Neural cell (in vitro differentiated cells): ENCODE measurements around the gene OR6V1. TPM values are rescaled to one million over a fixed set of nuclear protein-coding genes. Genes with fewer than 3 reads are reported as not detected.
A peak's percentile ranks its signal among the peaks of the same experiment; 100 is the strongest.

Source experiments
- H2AFZ ChIP-seq: fragments of 200-600, 300-800 bp; sonication (generic), shearing (Covaris generic); 2 replicates; pipeline ENCODE4 v1.6.0; 2014; ENCODE audit warnings: low read depth, mild to moderate bottlenecking, antibody characterized with exemption, low read length, moderate library complexity
- H3F3A ChIP-seq: fragments of 200-600 bp; shearing (Covaris generic); 2 replicates; pipeline ENCODE4 v1.6.1; 2016; ENCODE audit warnings: mild to moderate bottlenecking, moderate library complexity, mixed read lengths, antibody characterized with exemption, low read length; ENCODE audit not compliant: insufficient read depth, poor library complexity, severe bottlenecking
- H3K27ac ChIP-seq: fragments of 200-600, 300-800 bp; sonication (generic), shearing (Covaris generic); 2 replicates; pipeline ENCODE4 v1.5.1; 2014; ENCODE audit warnings: mild to moderate bottlenecking, low read length, moderate library complexity
- H3K27me3 ChIP-seq: fragments of 300-800, 200-600 bp; sonication (generic), shearing (Covaris generic); 2 replicates; pipeline ENCODE4 v1.6.0; 2014; ENCODE audit warnings: mild to moderate bottlenecking, low read depth, low read length, moderate library complexity; ENCODE audit not compliant: insufficient read depth
- H3K36me3 ChIP-seq: fragments of 300-800, 200-600 bp; sonication (generic), shearing (Covaris generic); 2 replicates; pipeline ENCODE4 v1.5.1; 2014; ENCODE audit warnings: mild to moderate bottlenecking, antibody characterized with exemption, low read length, moderate library complexity; ENCODE audit not compliant: insufficient read depth
- H3K4me2 ChIP-seq: fragments of 300-800, 200-600 bp; sonication (generic), shearing (Covaris generic); 2 replicates; pipeline ENCODE4 v1.6.0; 2014; ENCODE audit warnings: mild to moderate bottlenecking, low read length
- H3K4me3 ChIP-seq: fragments of 300-800, 200-600 bp; sonication (generic), shearing (Covaris generic); 2 replicates; pipeline ENCODE4 v1.5.1; 2014; ENCODE audit warnings: mild to moderate bottlenecking, low read length, moderate library complexity
- H3K79me2 ChIP-seq: fragments of 200-600 bp; shearing (Covaris generic); replicated peaks from 2 replicates; pipeline ENCODE4 v1.6.0; 2014; ENCODE audit warnings: mild to moderate bottlenecking, low read length, moderate library complexity; ENCODE audit not compliant: insufficient read depth
- H3K9ac ChIP-seq: fragments of 300-800, 200-600 bp; sonication (generic), shearing (Covaris generic); 2 replicates; pipeline ENCODE4 v1.6.1; 2016; ENCODE audit warnings: mild to moderate bottlenecking, low read length, mixed read lengths
- H3K9me2 ChIP-seq: fragments of 200-600 bp; shearing (Covaris generic); 2 replicates; pipeline ENCODE4 v1.6.1; 2016; ENCODE audit warnings: mild to moderate bottlenecking, low read length, mixed read lengths; ENCODE audit not compliant: insufficient read depth
- H3K9me3 ChIP-seq: fragments of 200-600, 300-800 bp; sonication (generic), shearing (Covaris generic); 2 replicates; pipeline ENCODE4 v1.6.1; 2016; ENCODE audit warnings: mild to moderate bottlenecking, mixed run types, low read length, moderate library complexity, mixed read lengths
- H4K20me1 ChIP-seq: fragments of 200-600 bp; shearing (Covaris generic); 2 replicates; pipeline ENCODE4 v1.6.1; 2016; ENCODE audit warnings: mild to moderate bottlenecking, mixed run types; ENCODE audit not compliant: insufficient read depth
- EP300 ChIP-seq: fragments of 450-650 bp; conservative IDR thresholded peaks from 2 replicates; pipeline ENCODE4 v1.6.1; 2014; ENCODE audit warnings: antibody characterized with exemption, mild to moderate bottlenecking, moderate library complexity; ENCODE audit not compliant: poor library complexity, severe bottlenecking
- EZH2 ChIP-seq: fragments of 200-600, 300-800 bp; shearing (Covaris generic), sonication (generic); IDR thresholded peaks from 2 replicates; pipeline ENCODE4 v1.6.1; 2014; ENCODE audit warnings: antibody characterized with exemption, low read length, borderline replicate concordance, mild to moderate bottlenecking; ENCODE audit not compliant: insufficient read depth, poor library complexity, severe bottlenecking
- MXI1 ChIP-seq: fragments of 450-650 bp; conservative IDR thresholded peaks from 2 replicates; pipeline ENCODE4 v1.6.1; 2014; ENCODE audit warnings: antibody characterized with exemption, mild to moderate bottlenecking; ENCODE audit not compliant: poor library complexity, severe bottlenecking
- POLR2AphosphoS5 ChIP-seq: IDR thresholded peaks from 2 replicates; pipeline ENCODE4 v1.6.1; 2012
- RAD21 ChIP-seq: fragments of 450-650 bp; conservative IDR thresholded peaks from 2 replicates; pipeline ENCODE4 v1.6.1; 2014; ENCODE audit warnings: antibody characterized with exemption, mild to moderate bottlenecking, moderate library complexity
- SMC3 ChIP-seq: fragments of 450-650 bp; conservative IDR thresholded peaks from 2 replicates; pipeline ENCODE4 v1.6.1; 2014; ENCODE audit warnings: antibody characterized with exemption, mild to moderate bottlenecking, moderate library complexity; ENCODE audit not compliant: poor library complexity
- TAF1 ChIP-seq: IDR thresholded peaks from 2 replicates; pipeline ENCODE4 v1.6.1; 2012; ENCODE audit warnings: low read depth
- polyA plus RNA-seq: library from polyadenylated mRNA; depleted of rRNA; stranded (reverse); fragments of >200 nt; gene quantifications from 2 replicates; pipeline ENCODE4 v1.2.3, GENCODE V29; 2014
- TF ChIP-seq, protein P1 (sequence below): fragments of 450-650 bp; IDR thresholded peaks from 2 replicates; pipeline ENCODE4 v1.5.1; 2014; ENCODE audit warnings: antibody characterized with exemption, mild to moderate bottlenecking, moderate library complexity; ENCODE audit not compliant: poor library complexity, severe bottlenecking
- TF ChIP-seq, protein P2 (sequence below): IDR thresholded peaks from 2 replicates; pipeline ENCODE4 v1.6.1; 2012; ENCODE audit warnings: borderline replicate concordance

The OR6V1 gene
- polyA plus RNA-seq, 1 donor from 2014 or later = not detected

DNA sequence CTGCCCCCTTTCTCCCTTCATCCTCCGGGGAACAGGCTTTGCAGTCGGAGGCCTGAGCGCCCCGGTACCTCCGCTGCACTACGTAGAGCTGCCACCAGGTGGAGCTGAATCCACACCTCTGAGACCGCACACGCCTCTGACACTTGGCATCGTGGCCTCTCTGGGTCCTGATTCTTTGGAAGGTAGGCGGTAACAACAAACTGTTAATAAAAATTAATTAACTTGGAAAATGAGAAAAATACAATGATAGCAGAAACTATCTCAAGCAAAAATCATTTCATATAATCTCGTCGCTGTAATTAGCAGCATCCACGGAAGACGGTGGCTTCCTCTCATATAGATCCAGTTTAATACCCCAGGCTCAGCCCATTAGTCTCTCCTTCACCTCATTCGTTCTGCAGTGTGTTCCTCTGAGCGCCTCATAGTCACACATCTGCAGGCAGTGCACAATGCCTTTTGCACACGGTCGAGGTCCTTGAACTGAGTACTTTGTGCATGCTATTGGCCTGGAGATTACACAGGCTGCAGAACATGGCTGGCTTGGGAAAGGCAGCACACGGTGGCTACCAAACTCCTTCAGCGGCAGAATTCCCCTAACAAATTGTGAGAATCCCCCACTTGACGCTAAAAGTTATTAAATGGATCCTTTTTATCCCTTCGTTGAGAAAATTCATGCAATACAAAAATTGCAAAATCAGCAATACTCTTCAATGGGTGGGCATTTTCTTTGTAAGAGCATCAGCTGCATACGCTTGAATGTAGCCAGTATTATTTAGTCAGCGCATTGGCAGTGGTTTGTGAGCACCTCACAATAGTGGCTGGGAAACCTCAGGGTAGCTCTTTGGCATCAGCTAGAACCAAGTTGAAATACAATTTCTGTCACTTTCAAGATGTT is 43.9 kb upstream of the OR6V1 start:
- H3K9me3 ChIP-seq = no peaks in the 10 kb centered on the region
- no peak overlapping the region for H3K4me3 ChIP-seq
- no peak overlapping the region for H3K9ac ChIP-seq
- H4K20me1 ChIP-seq = no peaks in the 10 kb centered on the region
- no peak overlapping the region for H3K4me2 ChIP-seq
- no peaks in the 10 kb centered on the region for H3K27me3 ChIP-seq
- TF ChIP-seq TAF1 = no peak
- TF ChIP-seq MXI1 = no peak
- TF ChIP-seq EZH2 = no peak
- peak; percentile 98 for TF ChIP-seq SMC3
- TF ChIP-seq POLR2AphosphoS5 = no peak
- TF ChIP-seq RAD21 = peak; percentile 94
- TF ChIP-seq, protein P1, sequence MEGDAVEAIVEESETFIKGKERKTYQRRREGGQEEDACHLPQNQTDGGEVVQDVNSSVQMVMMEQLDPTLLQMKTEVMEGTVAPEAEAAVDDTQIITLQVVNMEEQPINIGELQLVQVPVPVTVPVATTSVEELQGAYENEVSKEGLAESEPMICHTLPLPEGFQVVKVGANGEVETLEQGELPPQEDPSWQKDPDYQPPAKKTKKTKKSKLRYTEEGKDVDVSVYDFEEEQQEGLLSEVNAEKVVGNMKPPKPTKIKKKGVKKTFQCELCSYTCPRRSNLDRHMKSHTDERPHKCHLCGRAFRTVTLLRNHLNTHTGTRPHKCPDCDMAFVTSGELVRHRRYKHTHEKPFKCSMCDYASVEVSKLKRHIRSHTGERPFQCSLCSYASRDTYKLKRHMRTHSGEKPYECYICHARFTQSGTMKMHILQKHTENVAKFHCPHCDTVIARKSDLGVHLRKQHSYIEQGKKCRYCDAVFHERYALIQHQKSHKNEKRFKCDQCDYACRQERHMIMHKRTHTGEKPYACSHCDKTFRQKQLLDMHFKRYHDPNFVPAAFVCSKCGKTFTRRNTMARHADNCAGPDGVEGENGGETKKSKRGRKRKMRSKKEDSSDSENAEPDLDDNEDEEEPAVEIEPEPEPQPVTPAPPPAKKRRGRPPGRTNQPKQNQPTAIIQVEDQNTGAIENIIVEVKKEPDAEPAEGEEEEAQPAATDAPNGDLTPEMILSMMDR = peak; percentile 95
- TF ChIP-seq EP300 = no peak
- TF ChIP-seq, protein P2, sequence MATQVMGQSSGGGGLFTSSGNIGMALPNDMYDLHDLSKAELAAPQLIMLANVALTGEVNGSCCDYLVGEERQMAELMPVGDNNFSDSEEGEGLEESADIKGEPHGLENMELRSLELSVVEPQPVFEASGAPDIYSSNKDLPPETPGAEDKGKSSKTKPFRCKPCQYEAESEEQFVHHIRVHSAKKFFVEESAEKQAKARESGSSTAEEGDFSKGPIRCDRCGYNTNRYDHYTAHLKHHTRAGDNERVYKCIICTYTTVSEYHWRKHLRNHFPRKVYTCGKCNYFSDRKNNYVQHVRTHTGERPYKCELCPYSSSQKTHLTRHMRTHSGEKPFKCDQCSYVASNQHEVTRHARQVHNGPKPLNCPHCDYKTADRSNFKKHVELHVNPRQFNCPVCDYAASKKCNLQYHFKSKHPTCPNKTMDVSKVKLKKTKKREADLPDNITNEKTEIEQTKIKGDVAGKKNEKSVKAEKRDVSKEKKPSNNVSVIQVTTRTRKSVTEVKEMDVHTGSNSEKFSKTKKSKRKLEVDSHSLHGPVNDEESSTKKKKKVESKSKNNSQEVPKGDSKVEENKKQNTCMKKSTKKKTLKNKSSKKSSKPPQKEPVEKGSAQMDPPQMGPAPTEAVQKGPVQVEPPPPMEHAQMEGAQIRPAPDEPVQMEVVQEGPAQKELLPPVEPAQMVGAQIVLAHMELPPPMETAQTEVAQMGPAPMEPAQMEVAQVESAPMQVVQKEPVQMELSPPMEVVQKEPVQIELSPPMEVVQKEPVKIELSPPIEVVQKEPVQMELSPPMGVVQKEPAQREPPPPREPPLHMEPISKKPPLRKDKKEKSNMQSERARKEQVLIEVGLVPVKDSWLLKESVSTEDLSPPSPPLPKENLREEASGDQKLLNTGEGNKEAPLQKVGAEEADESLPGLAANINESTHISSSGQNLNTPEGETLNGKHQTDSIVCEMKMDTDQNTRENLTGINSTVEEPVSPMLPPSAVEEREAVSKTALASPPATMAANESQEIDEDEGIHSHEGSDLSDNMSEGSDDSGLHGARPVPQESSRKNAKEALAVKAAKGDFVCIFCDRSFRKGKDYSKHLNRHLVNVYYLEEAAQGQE = no peak
- no peaks in the 10 kb centered on the region for H3K9me2 ChIP-seq
- no peak overlapping the region for H2AFZ ChIP-seq
- no peak overlapping the region for H3K27ac ChIP-seq
- H3K79me2 ChIP-seq = no peaks in the 10 kb centered on the region
- no peaks in the 10 kb centered on the region for H3K36me3 ChIP-seq
- H3F3A ChIP-seq = no peaks in the 10 kb centered on the region

DNA sequence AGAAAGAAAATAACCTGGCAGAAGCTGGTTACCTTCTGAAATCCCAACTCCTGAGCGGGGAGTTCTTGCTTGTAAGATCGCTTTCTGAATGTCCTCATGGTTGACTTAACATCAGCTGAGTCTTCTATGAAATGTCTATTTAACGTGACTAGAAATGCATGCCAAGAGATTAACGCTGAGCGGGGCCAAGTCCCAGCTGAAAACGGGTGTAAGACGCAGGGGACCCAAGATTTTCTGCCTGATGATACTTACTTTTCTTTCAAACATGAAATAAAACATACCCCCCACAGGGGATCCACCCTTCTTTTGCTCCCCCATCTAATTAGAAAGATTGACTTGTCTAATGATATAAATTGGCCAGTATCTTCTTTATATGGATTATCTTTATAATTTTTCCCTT is 40.1 kb upstream of the OR6V1 start:
- TF ChIP-seq TAF1 (no peak), EZH2 (no peak), EP300 (no peak), RAD21 (no peak), SMC3 (no peak), MXI1 (no peak), POLR2AphosphoS5 (no peak)
- TF ChIP-seq, protein P2 = no peak
- TF ChIP-seq, protein P1 = no peak
- Histone ChIP-seq H3K36me3 (no peaks in the 10 kb centered on the region), H3K9me2 (no peaks in the 10 kb centered on the region), H3K4me2 (no peak overlapping the region), H4K20me1 (no peaks in the 10 kb centered on the region), H3K9ac (no peak overlapping the region), H3K27me3 (no peaks in the 10 kb centered on the region), H3K79me2 (no peaks in the 10 kb centered on the region), H2AFZ (no peak overlapping the region), H3F3A (no peaks in the 10 kb centered on the region), H3K27ac (no peak overlapping the region), H3K9me3 (no peaks in the 10 kb centered on the region), H3K4me3 (no peak overlapping the region)
